Spinal cord (tissue), 10 donors: Measurements from ENCODE around the gene CRACDL. TPM values are rescaled to one million over a fixed set of nuclear protein-coding genes. Genes with fewer than 3 reads are reported as not detected.

ENCODE experiments used
- DNase-seq, 6 donors: peaks; one replicate each; pipeline versions ENCODE4 v3.0.0 to v3.0.0-alpha.2; 2013 to 2015; ENCODE audit warnings: low spot score in 6 of 6, low read depth in 4 of 6
- H3K27ac ChIP-seq: one replicate; pipeline ENCODE4 v1.5.1; 2013; ENCODE audit warnings: low read depth, low read length, control low read depth
- H3K27me3 ChIP-seq: one replicate; pipeline ENCODE4 v1.6.1; 2013; ENCODE audit warnings: low read length; ENCODE audit not compliant: control insufficient read depth, insufficient read depth
- H3K36me3 ChIP-seq: one replicate; pipeline ENCODE4 v1.6.1; 2013; ENCODE audit warnings: low read length; ENCODE audit not compliant: control insufficient read depth, insufficient read depth
- H3K4me1 ChIP-seq: one replicate; pipeline ENCODE4 v1.6.1; 2013; ENCODE audit warnings: low read length; ENCODE audit not compliant: control insufficient read depth, insufficient read depth
- H3K4me3 ChIP-seq: one replicate; pipeline ENCODE4 v1.5.1; 2013; ENCODE audit warnings: low read depth, low read length, control low read depth
- H3K9me3 ChIP-seq: one replicate; pipeline ENCODE4 v1.6.1; 2013; ENCODE audit warnings: low read length; ENCODE audit not compliant: control insufficient read depth, insufficient read depth
- WGBS: methylation state at CpG from one replicate; pipeline ENCODE4 v1.1.5; 2013; ENCODE audit warnings: missing lambda C conversion rate; ENCODE audit not compliant: insufficient coverage; 5-methylcytosine and 5-hydroxymethylcytosine counted together
- polyA plus RNA-seq, 2 donors: library from polyadenylated mRNA; unstranded; fragments of 120-200 nt; gene quantifications; one replicate each; pipeline ENCODE4 v1.2.1, GENCODE V29; 2013; ENCODE audit not compliant: insufficient read length in 2 of 2
- total RNA-seq, 2 donors: library from RNA; depleted of rRNA in 1 of 2; stranded (reverse); fragments of 120-200 nt in 1 of 2; fragments of >200 nt in 1 of 2; gene quantifications; one replicate each; pipeline versions ENCODE4 v1.2.3 to v1.2.4, GENCODE V29; 2013 to 2014
- donor health status: healthy.

The CRACDL gene
- total and polyA plus RNA-seq, 4 donors: 1.9 to 3.9 (median 2.4) TPM

DNA sequence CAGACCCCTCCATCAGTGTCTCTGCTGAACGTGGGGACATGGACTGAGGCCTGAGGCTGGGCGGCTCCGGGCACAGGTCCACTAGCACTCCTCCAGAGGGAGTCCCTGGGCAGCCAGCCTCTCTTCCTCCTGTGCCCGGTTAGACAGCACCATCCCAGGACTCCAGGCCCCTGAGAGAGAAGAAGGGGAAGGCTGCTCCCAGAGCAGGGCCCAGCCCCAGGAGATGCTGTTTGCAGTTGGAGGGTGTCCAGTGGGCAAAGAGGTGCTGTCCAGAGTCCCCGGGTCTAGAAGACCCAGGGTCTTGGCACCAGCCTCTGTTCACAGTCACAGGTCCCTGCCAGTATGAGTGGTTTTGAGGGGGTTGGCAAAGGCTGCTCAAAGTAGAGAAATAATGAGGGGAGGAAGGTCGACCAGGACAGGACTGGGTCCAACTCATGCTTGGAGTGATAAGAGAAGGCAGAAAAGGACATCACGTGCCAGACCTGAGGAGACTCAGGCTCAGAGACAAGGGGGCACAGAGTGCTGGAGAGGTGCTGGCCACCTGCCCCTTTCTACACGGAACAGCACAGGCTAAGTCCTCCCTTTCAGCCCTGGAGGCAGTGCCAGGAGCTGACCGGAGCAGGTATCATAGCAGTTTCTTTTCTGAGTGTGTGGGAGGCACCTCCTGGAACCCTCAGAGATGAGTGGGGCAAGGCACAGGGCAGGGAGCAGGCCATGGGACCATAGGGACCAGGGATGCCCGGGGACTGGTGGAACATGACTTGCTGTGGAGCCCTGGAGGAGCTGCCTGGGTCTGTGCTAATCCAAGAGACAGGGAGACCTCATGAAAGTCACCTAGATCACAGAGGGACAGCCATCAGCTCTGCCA is 21.1 kb downstream of the CRACDL start:
- no peaks in the 10 kb centered on the region for H3K27me3 ChIP-seq
- no peaks in the 10 kb centered on the region for H3K9me3 ChIP-seq
- H3K36me3 ChIP-seq: no peaks in the 10 kb centered on the region
- no peak overlapping the region for H3K4me3 ChIP-seq
- DNase-seq: no peak
- 79% methylated on average over 8 of the region's 10 CpGs for WGBS
- peaks cover 46% of the 10 kb centered on the region for H3K4me1 ChIP-seq
- no peak overlapping the region for H3K27ac ChIP-seq

DNA sequence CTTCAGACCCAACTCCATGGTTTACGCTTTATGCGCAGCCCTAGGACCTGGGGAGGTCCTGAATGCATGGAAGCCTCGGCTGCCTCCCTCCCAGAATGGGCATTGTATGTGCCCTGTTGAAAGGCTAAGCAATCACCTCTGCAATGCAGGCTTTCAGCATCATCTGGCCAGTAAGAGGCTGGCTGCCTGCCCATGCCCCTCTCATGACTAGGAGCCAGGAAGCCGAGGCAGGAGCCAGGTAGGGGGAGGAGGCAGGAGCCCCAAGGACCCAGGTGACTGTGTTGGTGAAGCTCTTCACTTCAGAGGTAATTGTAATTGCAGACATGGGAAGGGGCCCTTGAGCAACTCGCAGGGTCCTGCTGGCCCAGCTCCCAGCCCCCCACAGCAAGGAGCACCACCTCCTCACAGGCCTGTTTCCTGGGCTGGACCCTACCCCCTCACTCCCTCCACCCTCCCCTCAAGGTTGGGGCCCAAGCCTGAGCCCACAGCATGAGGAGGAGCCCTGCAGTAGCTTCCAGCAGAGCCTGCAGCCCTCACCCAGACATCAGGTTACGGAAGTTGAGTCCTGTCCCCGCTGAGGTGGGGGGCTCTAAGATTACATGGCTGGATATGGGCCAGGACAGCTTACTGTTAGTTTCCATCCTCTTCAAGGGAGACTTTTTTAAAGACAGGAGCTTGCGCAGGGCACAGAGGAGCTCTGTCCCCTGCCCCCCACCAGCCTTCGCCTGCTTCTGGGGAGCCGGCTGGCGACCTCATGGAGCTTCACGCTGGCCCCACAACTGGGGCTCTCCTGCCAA is 21.9 kb downstream of the CRACDL start:
- Histone ChIP-seq H3K36me3 (no peaks in the 10 kb centered on the region), H3K27me3 (no peaks in the 10 kb centered on the region), H3K27ac (no peak overlapping the region), H3K4me3 (no peak overlapping the region), H3K4me1 (peaks cover 53% of the 10 kb centered on the region), H3K9me3 (no peaks in the 10 kb centered on the region)
- peak in 1 of 6 donors; percentile 23 for DNase-seq
- 82% methylated on average over 11 of the region's 12 CpGs for WGBS

DNA sequence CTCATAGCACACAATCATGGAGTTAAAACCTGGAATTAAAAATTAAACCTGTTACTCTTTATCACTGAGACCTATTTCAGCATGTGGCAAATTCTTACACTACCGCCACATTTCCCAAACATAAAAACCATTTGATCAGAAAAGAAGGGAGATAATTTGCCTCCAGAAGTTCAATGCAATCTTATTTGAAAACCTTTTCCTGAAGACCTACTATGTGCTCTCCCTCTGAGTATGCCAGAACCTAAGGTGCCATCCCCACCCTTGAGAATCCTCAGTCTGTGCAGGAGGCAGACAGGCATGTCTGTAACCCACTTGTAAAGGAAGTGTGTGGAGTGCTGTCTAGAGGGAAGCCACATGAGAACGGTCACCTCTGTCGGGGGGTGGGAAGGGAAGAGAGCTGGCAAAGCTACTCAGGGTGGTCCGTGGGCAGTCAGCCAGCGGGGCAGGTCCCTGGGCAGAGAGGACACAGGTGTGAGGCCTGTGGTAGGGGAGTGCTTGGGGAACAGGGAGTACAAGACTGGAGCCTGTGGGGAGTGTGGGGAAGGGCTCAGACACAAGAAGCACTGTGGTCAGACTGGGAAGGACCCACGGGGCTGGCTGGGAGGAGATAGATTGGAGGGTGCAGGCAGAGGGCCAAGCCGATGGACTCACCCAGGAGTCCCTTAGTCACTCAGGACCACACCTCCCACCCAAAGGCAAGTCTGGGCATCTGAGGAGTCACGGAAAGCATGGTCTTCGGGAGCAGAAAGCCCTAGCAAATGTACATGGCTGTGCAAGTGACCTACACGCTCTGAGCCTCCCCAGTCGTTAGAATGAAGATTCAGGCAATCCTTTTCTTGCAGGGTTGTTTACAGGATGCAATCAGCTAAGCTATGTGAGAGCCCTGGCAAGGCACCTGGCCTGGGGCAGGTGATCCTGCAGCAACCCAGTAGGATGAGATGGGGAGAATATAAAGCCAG is 22.8 kb downstream of the CRACDL start:
- Histone ChIP-seq H3K27ac (no peak overlapping the region), H3K9me3 (no peaks in the 10 kb centered on the region), H3K4me3 (no peak overlapping the region), H3K36me3 (no peaks in the 10 kb centered on the region), H3K4me1 (peaks cover 58% of the 10 kb centered on the region), H3K27me3 (no peaks in the 10 kb centered on the region)
- 85% methylated on average over 8 of the region's 11 CpGs for WGBS
- no peak for DNase-seq

DNA sequence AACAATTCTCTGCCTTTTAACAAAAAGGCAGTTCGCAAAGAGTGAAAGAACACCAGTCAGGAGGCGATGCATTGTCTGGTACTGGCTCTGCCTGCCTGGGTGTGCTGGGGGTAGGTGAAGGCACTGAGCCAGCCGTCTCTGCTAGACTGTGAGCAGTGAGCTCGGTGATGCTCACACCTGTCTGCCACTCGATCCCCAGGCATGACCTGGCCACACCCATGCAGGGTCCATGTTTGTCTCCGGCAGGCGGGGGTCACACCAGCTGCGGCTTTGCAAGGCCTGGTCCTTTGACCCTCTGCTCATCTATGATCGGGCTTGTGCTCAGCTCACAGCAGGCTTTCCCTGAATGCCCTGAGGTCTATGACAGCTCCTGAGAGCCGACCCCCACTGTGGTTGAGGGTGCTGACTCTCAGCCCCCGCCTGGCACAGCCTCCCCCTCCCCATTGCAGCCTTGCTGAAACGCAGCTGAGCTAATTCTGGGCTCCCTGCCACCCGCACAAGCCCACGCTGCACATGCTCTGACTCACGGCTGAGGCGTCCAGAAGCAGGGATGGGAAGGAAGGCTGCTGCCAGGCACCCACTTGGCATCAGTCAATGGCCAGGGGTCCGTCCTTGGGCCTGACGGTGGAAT is 23.7 kb downstream of the CRACDL start:
- Histone ChIP-seq H3K9me3 (no peaks in the 10 kb centered on the region), H3K4me3 (no peak overlapping the region), H3K36me3 (no peaks in the 10 kb centered on the region), H3K27ac (no peak overlapping the region), H3K27me3 (no peaks in the 10 kb centered on the region), H3K4me1 (peaks cover 58% of the 10 kb centered on the region)
- 53% methylated on average over 18 of the region's 18 CpGs for WGBS
- peak in 4 of 6 donors; percentile 27 to 89 (median 64) for DNase-seq

DNA sequence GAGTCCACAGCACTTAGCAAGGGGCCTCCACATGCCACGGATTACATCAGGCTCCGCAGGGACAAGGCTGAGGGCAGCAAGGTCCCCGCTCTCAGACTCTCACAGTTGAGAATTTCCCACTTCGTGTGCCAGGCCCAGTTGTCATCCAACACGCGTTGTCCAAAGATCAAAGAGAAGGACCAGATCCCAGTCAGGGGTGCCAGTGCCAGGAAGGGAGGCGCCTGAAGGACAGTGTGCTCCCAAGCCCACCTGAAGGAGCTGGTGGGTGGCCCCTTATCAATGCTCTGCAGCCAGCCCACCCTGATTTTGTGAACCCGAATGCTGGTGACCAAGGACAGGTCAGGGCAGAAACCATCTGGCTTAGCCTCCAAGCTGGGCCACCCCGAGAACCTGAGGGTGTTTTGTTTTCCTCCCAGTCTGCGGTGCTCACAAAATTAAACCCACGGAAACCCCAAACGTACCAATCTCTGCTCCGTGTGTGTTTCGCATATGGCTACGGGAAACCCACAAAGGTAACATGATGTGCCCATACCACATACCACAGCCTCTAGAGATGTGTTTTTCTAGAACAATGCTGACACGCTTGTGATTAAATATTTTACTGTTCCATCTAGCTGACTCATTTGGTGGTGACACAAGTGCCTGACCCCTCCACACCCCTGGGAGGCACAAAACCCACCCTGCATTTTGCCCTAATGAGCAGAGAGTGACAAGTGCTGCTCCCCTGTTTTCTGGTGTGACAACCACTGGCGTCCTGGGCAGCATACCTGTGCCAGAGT is 24.5 kb downstream of the CRACDL start:
- Histone ChIP-seq H3K27me3 (no peaks in the 10 kb centered on the region), H3K27ac (no peak overlapping the region), H3K4me3 (no peak overlapping the region), H3K9me3 (no peaks in the 10 kb centered on the region), H3K4me1 (peaks cover 53% of the 10 kb centered on the region), H3K36me3 (no peaks in the 10 kb centered on the region)
- WGBS: 85% methylated on average over 13 of the region's 17 CpGs
- DNase-seq: no peak

DNA sequence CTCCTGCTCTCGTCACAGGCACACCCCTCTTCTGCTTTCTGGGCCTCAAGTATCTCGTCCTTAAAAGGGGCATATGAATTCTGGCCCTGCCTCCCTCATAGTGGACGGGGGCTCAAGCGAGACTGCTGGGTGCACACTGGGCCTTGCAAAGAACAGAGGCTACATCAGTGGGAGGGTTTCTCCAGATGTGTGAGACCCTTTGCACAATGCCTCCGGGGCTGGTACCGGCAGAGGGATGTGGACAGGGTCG is 25.0 kb downstream of the CRACDL start:
- 95% methylated on average over 7 of the region's 7 CpGs for WGBS
- no peaks in the 10 kb centered on the region for H3K9me3 ChIP-seq
- no peaks in the 10 kb centered on the region for H3K27me3 ChIP-seq
- peaks cover 51% of the 10 kb centered on the region for H3K4me1 ChIP-seq
- H3K27ac ChIP-seq: no peak overlapping the region
- H3K4me3 ChIP-seq: no peak overlapping the region
- DNase-seq: no peak
- no peaks in the 10 kb centered on the region for H3K36me3 ChIP-seq

DNA sequence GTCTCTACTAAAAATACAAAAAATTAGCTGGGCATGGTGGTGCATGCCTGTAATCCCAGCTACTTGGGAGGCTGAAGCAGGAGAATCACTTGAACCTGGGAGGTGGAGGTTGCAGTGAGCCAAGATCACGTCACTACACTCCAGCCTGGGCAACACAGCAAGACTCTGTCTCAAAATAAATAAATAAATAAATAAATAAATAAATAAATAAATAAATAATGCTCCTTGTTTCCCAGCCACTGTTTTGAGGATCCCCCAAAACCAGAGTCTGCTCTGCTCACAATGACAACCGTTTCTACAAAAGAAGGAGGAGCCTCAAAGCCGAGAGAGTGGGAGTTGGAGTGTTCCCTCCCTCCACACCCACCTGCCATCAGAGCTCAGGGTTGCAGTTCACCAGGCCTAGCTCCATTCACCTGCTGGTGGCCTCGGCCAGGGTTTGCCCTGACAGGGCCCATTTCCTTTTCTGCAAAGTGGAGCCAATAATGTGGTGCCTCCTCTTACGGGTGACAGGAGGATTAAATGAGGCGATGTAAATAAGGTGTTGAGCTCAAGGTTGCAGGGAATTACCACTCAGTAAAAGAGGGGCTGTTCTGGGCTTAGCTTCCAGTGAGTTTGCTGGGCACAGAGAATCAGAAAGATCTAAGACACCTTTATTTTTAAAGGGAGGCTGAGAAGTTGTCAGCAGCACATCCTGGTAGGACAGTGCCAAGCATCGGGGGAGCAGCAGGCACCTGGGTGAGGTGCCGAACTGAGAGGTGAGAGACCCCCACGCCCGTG is 25.5 kb downstream of the CRACDL start:
- 91% methylated on average over 7 of the region's 10 CpGs for WGBS
- no peaks in the 10 kb centered on the region for H3K9me3 ChIP-seq

More for the DNA sequence above, 25.5 kb downstream of the CRACDL start:
- no peak for DNase-seq
- Histone ChIP-seq H3K4me1 (peaks cover 47% of the 10 kb centered on the region), H3K4me3 (no peak overlapping the region), H3K27me3 (no peaks in the 10 kb centered on the region), H3K27ac (no peak overlapping the region), H3K36me3 (no peaks in the 10 kb centered on the region)
